H1 (cell line): ENCODE data around the gene N4BP3. TPM values are rescaled to one million over a fixed set of nuclear protein-coding genes. Genes with fewer than 3 reads are reported as not detected.

ENCODE experiments used
- RAD21 ChIP-seq, 2 experiments: IDR thresholded peaks in 1 of 2; conservative IDR thresholded peaks in 1 of 2; 2 replicates each; pipeline ENCODE4 v1.6.1; 2011; ENCODE audit warnings: low read depth in 2 of 2, low read length in 2 of 2, improper control_type of control experiment in 1 of 2, inconsistent platforms in 1 of 2, mild to moderate bottlenecking in 1 of 2, moderate library complexity in 1 of 2
- TBP ChIP-seq: IDR thresholded peaks from 2 replicates; pipeline ENCODE4 v1.6.1; 2011; ENCODE audit warnings: low read depth, low read length, improper control_type of control experiment
- polyA plus RNA-seq, 7 experiments: library from polyadenylated mRNA; depleted of rRNA in 3 of 7; stranded (reverse) in 5 of 7; unstranded in 2 of 7; fragments of >200 nt in 5 of 7; fragments of 200-250 nt in 2 of 7; gene quantifications; 1 replicate in 5 of 7; 2 replicates in 1 of 7; 4 replicates in 1 of 7; pipeline versions ENCODE4 v1.2.1 to v1.2.3, GENCODE V29; 2011 to 2013; ENCODE audit warnings: missing spikeins in 2 of 7, mixed read lengths in 2 of 7
- total RNA-seq: library from RNA; stranded (reverse); fragmentation: NEBNext Ultra II Directional; extraction: Animal tissue kit (Norgen Biotek cat#: 25700); gene quantifications from 2 replicates; pipeline ENCODE4 v1.2.1, GENCODE V29; 2021

The N4BP3 gene
- total and polyA plus RNA-seq, 2 of the 8 experiments (the other 6 are each of a cell fraction or from before 2014, with no cell fraction given), result 13.1 to 39.2 TPM

DNA sequence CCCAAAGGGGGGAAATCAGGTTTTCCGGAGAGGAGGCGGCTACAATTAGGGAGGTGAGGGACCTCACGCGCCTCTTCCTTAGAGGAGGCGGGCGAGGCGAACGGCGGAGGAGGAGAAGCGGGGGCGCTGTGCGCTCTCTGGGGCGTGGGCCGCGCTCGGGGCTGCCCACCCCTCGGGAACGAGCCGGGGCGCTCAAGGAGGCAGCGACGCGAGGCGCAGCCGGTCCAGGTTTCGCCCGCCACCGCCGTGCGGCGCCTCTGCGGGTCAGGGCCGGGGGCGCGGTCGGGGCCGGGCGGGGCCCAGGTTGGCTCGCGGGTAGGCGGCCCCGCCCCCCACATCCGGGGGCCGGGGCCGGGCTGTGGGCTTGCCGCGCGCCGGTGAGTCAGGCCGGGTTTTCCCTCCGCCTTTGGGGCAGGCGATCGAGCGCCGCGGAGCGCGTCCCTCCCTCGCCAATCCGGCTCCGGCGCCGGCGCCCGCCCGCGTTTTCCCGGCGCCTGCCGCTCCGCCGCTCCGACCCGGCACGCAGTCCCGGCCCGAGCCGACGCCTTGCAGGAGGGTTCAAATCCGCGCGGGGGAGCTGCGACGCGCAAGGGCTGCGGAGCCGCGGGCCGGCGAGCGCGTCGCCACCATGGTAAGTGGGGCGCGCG, at the start of gene N4BP3 (continued):
- TF ChIP-seq RAD21 (IDR thresholded peaks at IDR 0.05 in 1 of 2, conservative IDR thresholded peaks at IDR 0.05 in 1 of 2; ENCODE audit: low read depth in 2 of 2, low read length in 2 of 2) (no peak; a peak in 1 of 4 replicates), TBP (peak; percentile 39; the same call in 1 of the 2 replicates)
- TF ChIP-seq, all 59 proteins: peak for 13
